ENCODE data around the gene ZNF578.
"Not testable (repeated sequence)": the region's sequence is repeated elsewhere in the genome, so short reads cannot be mapped to it uniquely, and the experiment has no call there.

Gene ZNF578

GRCh38 chr19:52516191-52516590, 62.8 kb downstream of the ZNF578 start:
- DNase-seq (ENCODE audit: low spot score): no peak

- DNase-seq (ENCODE audit: low spot score): no peak
Measured at GRCh38 chr19:52518646-52519045, 65.3 kb downstream of the ZNF578 start.

GRCh38 chr19:52519175-52519574, 65.8 kb downstream of the ZNF578 start:
- not testable (repeated sequence) for DNase-seq (ENCODE audit: low spot score)

- no peak for DNase-seq (ENCODE audit: low spot score)
Measured at GRCh38 chr19:52520013-52520412, 66.7 kb downstream of the ZNF578 start.

- no peak for DNase-seq (ENCODE audit: low spot score)
Measured at GRCh38 chr19:52522551-52522950, 69.2 kb downstream of the ZNF578 start.

- no peak for DNase-seq (ENCODE audit: low spot score)
Measured at GRCh38 chr19:52524086-52524485, 70.7 kb downstream of the ZNF578 start.

- DNase-seq (ENCODE audit: low spot score): peak; percentile 92
Measured at GRCh38 chr19:52527134-52527955, 74.0 kb downstream of the ZNF578 start, which contains the start of gene ZNF808. TSS of gene ZNF808 (plus strand) at chr19:52527668. CDS start at chr19:52543285, 15,617 bp downstream.

GRCh38 chr19:52527956-52528351, 74.6 kb downstream of the ZNF578 start:
- no peak for DNase-seq (ENCODE audit: low spot score)

- no peak for DNase-seq (ENCODE audit: low spot score)
Measured at GRCh38 chr19:52532480-52532879, 79.1 kb downstream of the ZNF578 start.

GRCh38 chr19:52533901-52534300, 80.5 kb downstream of the ZNF578 start:
- no peak for DNase-seq (ENCODE audit: low spot score)

- DNase-seq (ENCODE audit: low spot score): not testable (repeated sequence)
Measured at GRCh38 chr19:52535385-52535770, 82.0 kb downstream of the ZNF578 start.

- DNase-seq (ENCODE audit: low spot score): peak; percentile 79
Measured at GRCh38 chr19:52535771-52536447, 82.6 kb downstream of the ZNF578 start.

- DNase-seq (ENCODE audit: low spot score): peak; percentile 32
Measured at GRCh38 chr19:52536448-52536800, 83.1 kb downstream of the ZNF578 start.

GRCh38 chr19:52538815-52539214, 85.5 kb downstream of the ZNF578 start:
- not testable (repeated sequence) for DNase-seq (ENCODE audit: low spot score)

- not testable (repeated sequence) for DNase-seq (ENCODE audit: low spot score)
Measured at GRCh38 chr19:52541176-52541575, 87.8 kb downstream of the ZNF578 start.

GRCh38 chr19:52541608-52542007, 88.3 kb downstream of the ZNF578 start:
- DNase-seq (ENCODE audit: low spot score): no peak

- DNase-seq (ENCODE audit: low spot score): not testable (repeated sequence)
Measured at GRCh38 chr19:52542541-52542940, 89.2 kb downstream of the ZNF578 start.

- DNase-seq (ENCODE audit: low spot score): peak; percentile 58
Measured at GRCh38 chr19:52542984-52543664, 89.8 kb downstream of the ZNF578 start.

- DNase-seq (ENCODE audit: low spot score): no peak
Measured at GRCh38 chr19:52554216-52554971, 101.0 kb downstream of the ZNF578 start.

GRCh38 chr19:52557231-52557995, 104.1 kb downstream of the ZNF578 start:
- no peak for DNase-seq (ENCODE audit: low spot score)
